Kasumi-1 (cell line): ENCODE measurements around the gene COL8A1.
A peak's percentile ranks its signal among the peaks of the same experiment; 100 is the strongest.

ENCODE experiments used
- DNase-seq, 2 experiments: peaks; one replicate each; lab custom pipeline; 2025; lab: John Stamatoyannopoulos, UW

Gene COL8A1

GRCh38 chr3:99845331-99845730, 206.9 kb downstream of the COL8A1 start:
- DNase-seq: peak; percentile 7 to 42

- no peak for DNase-seq
These were observed 207.6 kb downstream of the COL8A1 start for GRCh38 chr3:99845999-99846398.

GRCh38 chr3:99846477-99847160, 208.2 kb downstream of the COL8A1 start:
- DNase-seq: no peak

GRCh38 chr3:99848433-99848832, 210.0 kb downstream of the COL8A1 start:
- DNase-seq: no peak
